Activated naive CD8-positive, alpha-beta T cell treated with anti-CD3 and anti-CD28 coated beads, Interleukin-2, amount 50 U/mL, for 16 hours (primary cell): ENCODE results near the gene CTXN3.

Experiments used
- DNase-seq: peaks from one replicate; pipeline ENCODE4 v3.0.0-alpha.2; 2020; ENCODE audit warnings: low read depth, low spot score

CTXN3 gene

DNA sequence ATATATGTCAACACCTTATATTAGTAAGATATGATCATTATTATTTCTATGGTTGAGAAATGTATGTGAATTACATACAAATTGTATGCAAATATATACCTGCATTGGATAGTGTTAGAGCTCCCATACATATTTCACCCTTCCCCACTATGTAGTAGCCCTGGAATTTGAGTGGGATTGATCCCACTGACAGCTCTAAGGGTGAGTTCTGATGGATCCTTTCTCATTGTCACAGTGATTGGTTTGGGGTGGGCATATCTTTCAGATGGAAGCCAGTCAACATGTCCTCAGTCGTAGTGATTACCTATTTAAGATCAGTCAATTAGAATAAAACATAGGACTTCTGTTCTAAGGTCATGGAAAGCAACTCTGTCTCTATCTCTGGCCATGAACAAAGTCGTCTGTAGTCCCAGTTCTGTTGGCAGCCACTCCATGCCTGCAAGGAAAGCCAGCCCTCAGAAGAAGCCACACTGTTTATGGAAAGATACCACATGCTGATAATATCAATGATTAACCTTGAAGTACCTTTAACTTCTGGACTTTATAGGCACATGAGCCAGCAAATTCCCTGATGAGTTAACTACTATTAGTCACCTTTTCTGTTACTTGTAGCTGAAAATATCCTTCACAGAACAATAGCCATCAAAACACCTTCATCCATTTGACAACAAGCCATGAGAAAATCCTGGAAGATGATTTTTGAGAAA lies 49.2 kb downstream of the CTXN3 start:
- DNase-seq: no peak

DNA sequence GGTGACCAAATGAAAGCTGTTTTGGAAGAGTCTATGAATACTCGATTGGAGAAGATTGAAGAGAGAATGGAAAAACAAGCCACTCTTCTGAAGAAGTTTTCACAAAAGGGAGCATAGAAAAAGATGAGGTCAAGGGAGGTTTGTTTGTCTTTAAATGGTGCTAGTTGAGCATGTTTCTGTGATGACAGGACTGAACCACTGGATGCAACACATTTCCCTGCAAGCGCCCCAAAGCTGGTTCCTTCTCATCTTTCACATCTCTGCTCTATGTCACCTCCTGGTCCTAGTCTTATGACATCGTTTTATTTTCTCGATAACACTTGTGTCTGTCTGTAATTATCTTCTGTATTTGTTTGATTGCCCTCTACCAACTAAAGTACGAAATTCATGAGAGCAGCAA lies 50.5 kb downstream of the CTXN3 start:
- DNase-seq: no peak

DNA sequence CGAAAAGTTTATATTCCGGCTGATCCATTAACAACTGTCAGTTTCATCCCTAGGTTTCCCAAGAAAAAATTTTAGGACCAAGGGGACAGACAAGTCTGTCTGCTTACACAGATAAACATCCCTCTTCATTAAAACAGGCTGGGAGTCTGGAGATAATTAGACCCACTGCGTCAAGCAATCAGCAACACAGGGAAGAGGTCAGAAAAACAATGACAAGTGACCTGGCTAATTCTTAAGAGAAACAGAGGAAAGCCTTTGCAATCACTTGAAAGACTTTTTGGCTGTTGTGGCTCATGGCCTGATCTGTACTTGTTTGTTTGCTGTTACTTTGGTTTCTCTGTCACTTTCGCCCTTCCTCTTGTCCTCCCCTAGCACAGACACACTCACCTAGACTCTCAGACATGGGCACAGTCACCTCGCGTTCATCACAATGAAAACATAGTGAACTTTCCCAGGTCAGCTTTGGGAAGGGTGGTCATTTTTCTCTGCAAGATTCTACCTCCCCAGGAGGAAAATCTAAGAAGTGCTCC lies 51.4 kb downstream of the CTXN3 start:
- no peak for DNase-seq

DNA sequence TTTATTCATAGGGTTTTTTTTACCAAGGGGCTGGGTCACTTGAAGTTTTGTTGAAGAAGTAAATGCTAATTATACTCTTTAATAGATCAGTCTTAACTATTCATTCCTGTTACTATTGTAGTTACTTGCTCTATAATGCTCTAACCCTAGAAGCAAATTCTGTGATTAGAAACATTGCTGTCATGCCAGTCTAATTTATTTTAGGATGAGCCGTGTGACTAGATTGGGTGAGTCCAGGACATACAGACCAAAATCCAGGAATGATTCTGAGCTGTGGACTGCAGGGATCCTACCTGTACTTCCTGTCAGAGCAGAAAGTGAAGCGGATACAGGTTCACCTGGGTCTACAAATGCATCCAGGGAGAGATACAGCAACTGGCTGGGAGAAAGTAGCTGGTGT lies 53.6 kb downstream of the CTXN3 start:
- DNase-seq: no peak

DNA sequence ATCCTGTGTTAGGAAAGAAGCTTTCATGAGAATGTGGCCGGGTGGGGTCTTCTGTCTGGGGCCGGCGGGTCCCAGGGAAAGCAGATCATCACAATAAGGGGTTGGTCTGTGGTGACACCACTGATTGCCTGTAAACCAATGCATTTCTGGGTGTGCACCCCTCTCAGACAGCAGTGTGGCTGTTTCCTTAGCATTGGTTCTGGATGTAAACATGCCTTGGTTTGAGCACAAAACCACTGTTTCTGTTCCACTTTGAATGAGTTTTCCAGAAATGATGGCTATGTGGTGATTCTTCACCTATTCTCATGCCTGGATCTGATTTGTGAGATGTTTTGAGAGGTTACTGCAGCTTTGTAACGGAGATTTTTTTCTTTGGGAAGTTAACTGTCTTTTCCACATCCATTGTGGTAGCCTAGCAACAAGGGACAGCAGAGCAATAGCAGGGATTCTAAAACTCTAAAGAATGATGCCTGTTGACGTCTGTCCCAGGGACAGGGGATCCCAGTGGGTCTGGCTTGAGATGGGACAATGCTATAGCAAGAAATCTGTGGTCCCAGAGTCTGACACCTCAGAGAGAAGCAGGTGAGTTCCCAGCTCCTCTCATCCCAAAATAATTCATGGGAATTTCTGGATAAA lies 54.2 kb downstream of the CTXN3 start, which contains the start of gene CCDC192:
TSS of gene CCDC192 (plus strand) at position 466 of the 636 bp plus-strand sequence. CDS start at position 521, 55 bp downstream.
- no peak for DNase-seq

DNA sequence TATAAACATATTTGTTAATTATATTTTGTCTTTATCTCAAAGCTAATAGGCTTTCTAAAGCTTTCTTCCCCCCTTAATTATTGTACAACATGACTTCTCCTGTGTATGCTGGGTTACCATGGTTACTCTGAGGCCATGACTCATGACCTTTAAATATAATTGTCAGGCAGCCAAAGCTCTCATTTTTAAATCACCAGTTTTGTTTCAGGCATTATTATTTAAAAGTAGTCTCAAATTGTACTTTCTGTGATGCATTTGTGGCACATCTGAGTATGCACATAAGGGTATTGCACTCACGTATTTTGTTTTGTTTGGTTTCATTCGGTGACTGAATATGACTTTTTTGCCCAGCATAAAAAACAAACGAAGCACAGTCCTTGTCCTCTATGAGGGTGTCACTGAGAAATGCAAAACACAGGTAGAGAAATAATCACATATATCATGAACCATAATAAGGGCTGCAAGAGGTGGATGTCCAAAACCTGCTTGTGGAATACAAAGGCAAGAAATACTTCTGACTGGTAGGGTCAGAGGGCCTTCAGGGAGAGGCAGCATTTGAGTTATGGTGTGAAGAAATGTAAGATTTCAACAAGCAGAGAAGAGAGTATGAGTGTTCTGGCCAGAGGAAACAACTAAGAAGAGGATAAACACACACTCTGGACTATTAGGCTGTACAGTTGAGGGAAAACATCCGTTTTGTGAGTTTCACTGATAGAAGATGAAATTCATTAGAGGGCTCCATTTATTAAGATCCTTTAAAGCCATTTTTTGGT lies 56.4 kb downstream of the CTXN3 start:
- DNase-seq: no peak

DNA sequence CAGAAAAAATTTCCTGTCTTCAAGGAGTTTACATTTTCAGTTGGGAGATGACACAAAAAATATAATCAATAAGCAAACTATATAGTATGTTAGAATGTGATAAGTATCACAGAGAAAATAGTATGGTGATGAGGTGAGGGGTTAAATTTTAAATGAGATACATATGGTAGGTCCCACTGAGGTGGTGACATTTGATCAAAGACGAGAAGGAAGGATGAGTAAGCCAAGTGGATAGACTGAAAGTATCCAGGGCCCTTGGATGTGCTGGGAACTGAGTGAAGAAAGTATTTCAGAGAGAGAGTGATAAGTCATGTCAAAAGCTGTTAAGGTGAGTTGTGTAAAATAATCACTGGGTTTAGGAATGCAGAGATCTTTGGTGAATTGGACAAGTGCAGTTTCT lies 57.8 kb downstream of the CTXN3 start:
- DNase-seq: no peak

DNA sequence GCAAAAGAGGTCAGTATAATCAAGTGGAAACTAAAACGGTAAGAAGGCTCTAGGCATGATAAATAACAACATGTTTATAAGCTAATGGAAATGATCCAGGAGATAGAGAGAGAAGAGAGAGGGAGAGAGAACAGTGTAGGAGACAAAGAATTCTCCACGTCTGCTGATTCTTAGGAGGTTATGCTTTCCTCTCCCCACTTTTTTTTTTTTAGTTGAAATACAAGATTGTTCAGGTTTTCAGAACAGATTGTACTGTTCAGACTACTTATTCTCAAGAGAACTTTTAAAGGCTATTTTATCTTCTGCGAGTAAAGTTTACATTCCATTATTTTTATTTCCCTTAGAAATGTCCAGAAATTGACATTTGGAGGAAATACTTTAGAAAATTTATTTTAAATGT lies 58.3 kb downstream of the CTXN3 start:
- no peak for DNase-seq
